Peyer's patch (tissue), 4 donors: ENCODE data around the gene KHK.

Source experiments
- POLR2A ChIP-seq, 2 donors: fragments of 450-650 bp; IDR thresholded peaks; one replicate each; pipeline ENCODE4 v1.5.1; 2017; ENCODE audit warnings: antibody characterized with exemption in 2 of 2, mild to moderate bottlenecking in 2 of 2, moderate library complexity in 2 of 2
- TF ChIP-seq, protein P1 (sequence below), 6 experiments: fragments of 450-650 bp in 4 of 6; fragments of 200-600 bp in 2 of 6; sonication (generic) in 1 of 6; IDR thresholded peaks; one replicate each; pipeline ENCODE4 v1.5.1; 2017 to 2019; ENCODE audit warnings: antibody characterized with exemption in 6 of 6, mild to moderate bottlenecking in 3 of 6, moderate library complexity in 1 of 6

GRCh38 chr2:27131429-27131828, 44.9 kb downstream of the KHK start:
- TF ChIP-seq, protein P1, sequence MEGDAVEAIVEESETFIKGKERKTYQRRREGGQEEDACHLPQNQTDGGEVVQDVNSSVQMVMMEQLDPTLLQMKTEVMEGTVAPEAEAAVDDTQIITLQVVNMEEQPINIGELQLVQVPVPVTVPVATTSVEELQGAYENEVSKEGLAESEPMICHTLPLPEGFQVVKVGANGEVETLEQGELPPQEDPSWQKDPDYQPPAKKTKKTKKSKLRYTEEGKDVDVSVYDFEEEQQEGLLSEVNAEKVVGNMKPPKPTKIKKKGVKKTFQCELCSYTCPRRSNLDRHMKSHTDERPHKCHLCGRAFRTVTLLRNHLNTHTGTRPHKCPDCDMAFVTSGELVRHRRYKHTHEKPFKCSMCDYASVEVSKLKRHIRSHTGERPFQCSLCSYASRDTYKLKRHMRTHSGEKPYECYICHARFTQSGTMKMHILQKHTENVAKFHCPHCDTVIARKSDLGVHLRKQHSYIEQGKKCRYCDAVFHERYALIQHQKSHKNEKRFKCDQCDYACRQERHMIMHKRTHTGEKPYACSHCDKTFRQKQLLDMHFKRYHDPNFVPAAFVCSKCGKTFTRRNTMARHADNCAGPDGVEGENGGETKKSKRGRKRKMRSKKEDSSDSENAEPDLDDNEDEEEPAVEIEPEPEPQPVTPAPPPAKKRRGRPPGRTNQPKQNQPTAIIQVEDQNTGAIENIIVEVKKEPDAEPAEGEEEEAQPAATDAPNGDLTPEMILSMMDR (IDR thresholded peaks at IDR 0.05), result no peak
- no peak for TF ChIP-seq POLR2A (IDR thresholded peaks at IDR 0.05)
